Hepatocyte (in vitro differentiated cells): ENCODE results near the gene BAG1.

Experiments used
- CTCF ChIP-seq: fragments of 200-600 bp; sonication (generic); IDR thresholded peaks from 2 replicates; pipeline ENCODE4 v1.5.1; 2016; ENCODE audit warnings: antibody characterized with exemption, mild to moderate bottlenecking; ENCODE audit not compliant: poor library complexity
- EZH2phosphoT487 ChIP-seq: fragments of 200-600 bp; sonication (generic); IDR thresholded peaks from one replicate; pipeline ENCODE4 v1.6.1; 2018; ENCODE audit warnings: antibody characterized with exemption, mild to moderate bottlenecking, low read depth, moderate library complexity; ENCODE audit not compliant: unreplicated experiment, severe bottlenecking

GRCh38 chr9:33307067-33307466, 42.6 kb upstream of the BAG1 start:
- no peak for TF ChIP-seq CTCF
- no peak for TF ChIP-seq EZH2phosphoT487
